GM19035 (cell line): ENCODE measurements around the gene PTPRN2.
"Not testable (repeated sequence)": the region's sequence is repeated elsewhere in the genome, so short reads cannot be mapped to it uniquely, and the experiment has no call there.

ENCODE experiments used
- ATAC-seq: cut with Tn5 transposase; IDR thresholded peaks from one replicate; pipeline ENCODE4 v1.9.1; 2021; ENCODE audit not compliant: unreplicated experiment

PTPRN2 gene

GRCh38 chr7:158425676-158426075, 161.9 kb downstream of the PTPRN2 start:
- ATAC-seq, result not testable (repeated sequence)

DNA sequence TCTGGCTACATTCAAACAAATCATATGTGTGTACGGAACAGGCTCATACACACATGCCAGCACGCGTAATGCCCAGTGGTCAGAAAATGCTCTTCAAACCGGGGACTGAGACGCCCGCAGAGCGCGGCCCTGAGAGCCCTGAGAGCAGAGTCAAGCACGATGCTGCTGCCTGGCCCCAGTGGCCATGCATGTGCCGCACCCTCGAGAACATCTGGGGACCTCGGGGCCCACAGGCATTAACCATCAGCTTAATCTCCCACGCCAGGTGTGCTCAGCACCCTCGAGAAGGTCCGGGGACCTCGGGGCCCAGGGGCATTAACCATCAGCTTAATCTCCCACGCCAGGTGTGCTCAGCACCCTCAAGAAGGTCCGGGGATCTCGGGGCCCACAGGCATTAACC, 163.1 kb downstream of the PTPRN2 start:
- no peak for ATAC-seq

DNA sequence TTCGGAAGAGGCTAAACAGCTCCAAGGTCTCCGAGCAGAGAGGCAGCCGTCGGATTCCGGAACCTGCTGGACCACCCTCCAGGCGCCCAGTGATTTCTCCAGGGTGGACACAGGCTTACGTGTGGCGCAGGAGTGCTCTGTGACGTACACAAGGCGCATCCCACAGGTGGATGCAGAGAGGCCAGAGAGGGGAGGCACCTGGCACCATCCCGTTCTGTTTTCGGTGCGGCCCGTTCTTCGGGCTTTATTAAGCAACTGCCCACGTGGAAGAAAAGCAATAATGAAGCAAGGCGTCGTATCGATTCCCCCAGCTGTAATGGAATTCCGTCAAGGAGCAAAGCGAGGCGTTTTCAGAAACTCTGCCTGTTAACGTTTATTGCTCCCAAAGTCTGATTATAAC, 163.6 kb downstream of the PTPRN2 start:
- ATAC-seq, result no peak

GRCh38 chr7:158422887-158423560, 164.6 kb downstream of the PTPRN2 start:
- ATAC-seq, result no peak

GRCh38 chr7:158422196-158422886, 165.3 kb downstream of the PTPRN2 start:
- ATAC-seq, result no peak

DNA sequence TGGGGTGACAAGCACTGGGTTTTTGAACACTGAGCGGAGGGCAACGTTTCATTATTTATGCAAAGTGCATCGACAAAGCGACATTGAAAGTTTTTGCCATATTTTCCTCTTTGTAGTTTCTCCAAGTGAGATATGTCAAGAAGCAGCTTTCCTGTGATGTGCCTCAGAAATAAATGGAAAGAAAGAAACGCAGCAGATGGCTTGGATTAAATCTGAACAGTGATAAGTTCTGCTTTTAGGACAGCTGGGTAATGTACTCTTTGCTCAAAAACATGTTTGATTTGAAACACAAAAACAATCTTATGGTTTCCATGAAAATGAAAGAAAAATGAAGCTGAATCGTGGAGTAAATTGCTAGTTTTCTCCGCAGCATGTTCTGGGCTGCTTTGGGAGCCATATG, 166.3 kb downstream of the PTPRN2 start:
- ATAC-seq, result no peak

- no peak for ATAC-seq
Measured at GRCh38 chr7:158420591-158421340, 166.9 kb downstream of the PTPRN2 start.

DNA sequence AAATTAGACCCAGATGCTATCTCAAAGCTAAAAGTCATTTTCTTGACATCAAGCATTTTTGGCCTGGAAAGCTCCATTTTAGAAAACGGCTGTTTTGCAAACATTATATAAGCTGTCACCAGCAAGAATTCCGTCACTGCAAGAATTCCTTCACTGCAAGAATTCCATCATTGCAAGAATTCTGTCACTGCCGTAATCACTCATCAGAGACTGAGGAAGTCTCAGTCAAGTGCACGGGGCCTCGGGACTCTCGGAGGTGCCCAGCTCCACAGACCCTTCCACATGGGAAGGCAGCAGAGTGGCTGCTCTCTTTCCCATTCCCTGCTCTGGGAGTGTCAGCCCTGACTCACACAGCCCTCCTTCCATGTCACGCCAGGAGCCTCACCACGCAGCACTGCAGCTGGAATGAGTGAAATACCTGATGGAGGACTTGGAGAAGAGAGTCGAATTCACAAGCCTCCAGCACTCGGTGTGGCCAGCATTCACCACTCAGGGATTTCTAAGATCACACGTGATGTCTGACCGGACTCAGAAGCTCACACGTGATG, 168.3 kb downstream of the PTPRN2 start:
- no peak for ATAC-seq

- not testable (repeated sequence) for ATAC-seq
Measured at GRCh38 chr7:158418395-158418794, 169.2 kb downstream of the PTPRN2 start.

- ATAC-seq, result no peak
Measured at GRCh38 chr7:158416283-158416933, 171.2 kb downstream of the PTPRN2 start.

DNA sequence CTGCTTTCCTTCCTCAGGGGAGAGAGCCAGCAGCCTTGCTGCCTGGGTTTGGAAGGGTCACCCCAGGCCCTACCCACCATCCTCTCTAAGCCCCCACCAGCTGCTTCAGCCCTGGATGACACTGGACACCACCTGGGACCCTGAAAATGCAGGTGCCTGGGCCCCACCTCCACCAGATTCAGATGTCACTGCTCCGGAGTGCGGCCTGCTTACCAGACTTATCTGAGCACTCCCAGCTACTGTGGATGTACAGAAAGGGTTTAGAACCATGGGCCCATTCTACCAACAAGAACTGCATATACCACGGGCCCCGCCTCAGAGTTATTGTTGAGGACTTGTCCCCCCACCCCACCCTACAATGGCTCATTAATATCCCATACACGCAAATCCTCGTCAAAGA, 172.3 kb downstream of the PTPRN2 start:
- ATAC-seq, result no peak

DNA sequence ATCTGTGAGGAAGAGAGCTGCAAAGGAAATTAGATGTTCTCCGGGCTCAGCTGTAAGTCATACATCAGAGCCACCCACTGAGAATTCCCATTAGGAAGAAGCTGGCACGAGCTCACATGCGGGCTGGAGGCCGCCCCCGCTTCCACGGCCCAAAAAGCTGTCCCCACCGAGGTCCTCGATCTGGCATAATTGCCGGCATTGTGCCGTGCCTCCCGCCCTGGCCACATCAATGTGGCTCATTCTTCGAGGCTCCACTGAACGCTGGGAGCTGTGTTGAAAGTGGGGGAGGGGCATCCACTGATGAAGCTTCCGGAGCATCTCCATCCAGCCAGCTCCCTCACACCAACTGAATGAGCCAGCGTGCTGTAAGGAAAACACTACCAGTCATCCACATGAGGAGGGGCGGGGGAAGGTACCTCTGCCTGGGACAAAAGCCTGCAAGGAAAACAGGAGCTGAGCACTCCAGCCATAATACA, 173.1 kb downstream of the PTPRN2 start:
- ATAC-seq, result no peak

- ATAC-seq, result no peak
Measured at GRCh38 chr7:158414002-158414401, 173.6 kb downstream of the PTPRN2 start.

- no peak for ATAC-seq
Measured at GRCh38 chr7:158411232-158411950, 176.2 kb downstream of the PTPRN2 start.

DNA sequence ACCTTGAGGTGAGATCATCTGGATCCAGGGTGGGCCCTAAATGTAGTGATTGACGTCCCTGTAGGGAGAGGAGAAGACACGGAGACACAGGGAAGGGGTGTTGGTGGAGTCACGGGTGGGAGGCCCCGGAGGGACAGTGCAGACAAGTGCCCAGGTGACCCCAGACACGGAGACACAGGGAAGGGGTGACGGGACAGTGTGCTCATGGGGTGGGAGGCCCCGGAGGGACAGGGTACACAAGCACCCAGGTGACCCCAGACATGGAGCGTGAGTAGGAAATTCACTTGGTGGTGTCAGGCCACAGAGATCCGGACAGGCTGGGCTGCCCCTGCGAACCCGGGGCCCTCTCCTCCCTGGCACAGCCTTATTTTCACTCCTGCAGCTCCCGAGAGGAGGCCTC, 176.9 kb downstream of the PTPRN2 start:
- ATAC-seq, result no peak

- ATAC-seq, result no peak
Measured at GRCh38 chr7:158409816-158410330, 177.8 kb downstream of the PTPRN2 start.

DNA sequence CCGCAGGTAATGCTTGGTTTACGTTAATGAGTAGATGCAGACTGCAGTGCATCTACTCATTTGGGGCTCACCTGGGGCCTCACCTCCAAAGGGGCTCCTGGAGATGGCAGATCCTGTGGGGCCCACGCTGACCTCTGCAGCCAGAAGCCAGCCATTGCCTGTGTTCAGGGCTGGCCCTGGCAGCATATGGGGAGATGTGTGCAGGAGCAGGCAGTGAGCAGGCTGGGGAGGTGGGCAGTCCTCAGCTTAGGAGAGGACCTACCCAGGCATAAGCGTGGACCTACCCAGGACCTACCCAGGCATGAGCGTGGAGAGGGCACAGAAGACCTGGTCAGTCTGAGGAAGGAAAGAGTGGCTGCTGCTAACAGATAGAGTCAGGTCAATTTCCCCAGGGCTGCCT, 178.5 kb downstream of the PTPRN2 start:
- ATAC-seq, result no peak

- ATAC-seq, result no peak
Measured at GRCh38 chr7:158408318-158408920, 179.2 kb downstream of the PTPRN2 start.

DNA sequence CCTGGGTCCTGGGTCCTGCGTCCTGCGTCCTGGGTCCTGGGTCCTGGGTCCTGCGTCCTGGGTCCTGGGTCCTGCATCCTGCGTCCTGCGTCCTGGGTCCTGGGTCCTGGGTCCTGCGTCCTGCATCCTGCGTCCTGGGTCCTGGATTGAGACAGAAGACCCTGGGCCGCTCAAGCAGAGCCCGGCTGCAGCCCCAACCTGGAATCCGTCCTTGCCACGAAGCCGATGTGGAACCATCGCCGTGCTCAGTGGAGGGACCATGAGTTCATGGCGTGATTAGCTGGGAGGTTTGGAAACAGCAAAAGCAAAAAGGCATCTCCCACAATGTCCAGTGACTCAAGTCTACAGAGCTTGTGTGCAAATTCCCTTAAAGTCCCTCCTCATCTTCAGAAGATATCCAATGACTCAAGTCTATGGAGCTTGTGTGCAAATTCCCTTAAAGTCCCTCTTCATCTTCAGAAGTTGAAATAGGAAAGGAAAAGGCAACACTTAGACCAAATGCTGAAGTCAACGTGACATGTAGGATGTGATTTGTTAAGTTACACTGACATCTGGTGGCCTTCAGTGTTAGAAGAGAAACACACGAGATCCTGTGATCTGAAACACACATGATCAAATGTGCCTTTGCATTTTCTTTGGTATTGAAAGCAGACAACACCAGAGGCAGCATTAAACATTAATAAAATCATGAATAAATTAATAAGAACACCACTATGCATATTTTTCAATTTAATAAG, 179.9 kb downstream of the PTPRN2 start:
- ATAC-seq, result no peak
